Osteocyte (in vitro differentiated cells): ENCODE measurements around the gene OSBPL10. TPM values are rescaled to one million over a fixed set of nuclear protein-coding genes. Genes with fewer than 3 reads are reported as not detected.

Experiments used
- DNase-seq: peaks from one replicate; pipeline ENCODE4 v3.0.0; 2021; ENCODE audit warnings: mixed read lengths; ENCODE audit not compliant: unreplicated experiment; ENCODE audit errors: extremely low spot score
- H3K27ac Mint-ChIP-seq: one replicate; pipeline ENCODE4 v1.8.0; 2021; ENCODE audit warnings: mild to moderate bottlenecking, mixed read lengths; ENCODE audit not compliant: unreplicated experiment
- H3K27me3 Mint-ChIP-seq: one replicate; pipeline ENCODE4 v1.8.0; 2021; ENCODE audit warnings: mixed read lengths; ENCODE audit not compliant: unreplicated experiment
- H3K36me3 Mint-ChIP-seq: one replicate; pipeline ENCODE4 v1.8.0; 2021; ENCODE audit warnings: mixed read lengths; ENCODE audit not compliant: unreplicated experiment
- H3K4me1 Mint-ChIP-seq: one replicate; pipeline ENCODE4 v1.8.0; 2021; ENCODE audit warnings: mixed read lengths; ENCODE audit not compliant: unreplicated experiment
- H3K4me3 Mint-ChIP-seq: one replicate; pipeline ENCODE4 v1.8.0; 2021; ENCODE audit warnings: mild to moderate bottlenecking, moderate library complexity, mixed read lengths; ENCODE audit not compliant: unreplicated experiment
- H3K9me3 Mint-ChIP-seq: one replicate; pipeline ENCODE4 v1.8.0; 2021; ENCODE audit warnings: mixed read lengths; ENCODE audit not compliant: unreplicated experiment
- CTCF ChIP-seq: fragments of 200-600 bp; sonication (generic); IDR thresholded peaks from 2 replicates; pipeline ENCODE4 v1.5.0; 2021; ENCODE audit warnings: antibody characterized with exemption, mild to moderate bottlenecking, moderate library complexity
- total RNA-seq: library from RNA; stranded (reverse); gene quantifications from 2 replicates; pipeline ENCODE4 v1.2.1, GENCODE V29; 2021

The OSBPL10 gene
- total RNA-seq, 1 donor from 2014 or later, result 21.7 TPM

- Mint-ChIP-seq H3K36me3 (no peaks in the 10 kb centered on the region), H3K27me3 (no peaks in the 10 kb centered on the region), H3K9me3 (no peaks in the 10 kb centered on the region), H3K27ac (no peak overlapping the region), H3K4me3 (no peak overlapping the region), H3K4me1 (peaks cover 10% of the 10 kb centered on the region)
- no peak for DNase-seq
- TF ChIP-seq CTCF, result no peak
These were observed 255.1 kb downstream of the OSBPL10 start for GRCh38 chr3:31725976-31726375.

DNA sequence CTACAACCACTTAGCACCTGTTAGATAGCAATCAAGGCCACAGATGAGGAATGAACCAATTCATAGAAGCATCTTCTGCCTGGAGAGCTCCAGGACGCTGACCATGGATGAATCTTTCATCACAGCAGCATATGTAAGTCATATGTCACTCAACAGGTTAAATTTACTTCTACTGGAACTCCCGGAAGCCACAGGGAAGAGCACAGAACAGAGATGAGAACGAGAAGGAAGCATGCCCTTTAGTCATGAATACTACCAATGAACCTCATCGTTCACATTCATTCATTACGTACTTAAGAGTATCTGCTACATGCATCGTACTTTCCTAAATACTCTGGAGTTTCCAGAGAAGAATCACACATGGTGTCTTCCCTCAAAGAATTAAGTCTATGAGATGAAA is 255.5 kb downstream of the OSBPL10 start:
- Mint-ChIP-seq H3K9me3 (no peaks in the 10 kb centered on the region), H3K4me1 (peaks cover 10% of the 10 kb centered on the region), H3K27me3 (no peaks in the 10 kb centered on the region), H3K36me3 (no peaks in the 10 kb centered on the region), H3K4me3 (no peak overlapping the region), H3K27ac (no peak overlapping the region)
- DNase-seq, result no peak
- TF ChIP-seq CTCF, result no peak

- H3K36me3 Mint-ChIP-seq, result no peaks in the 10 kb centered on the region
- no peak overlapping the region for H3K4me3 Mint-ChIP-seq
- H3K9me3 Mint-ChIP-seq, result no peaks in the 10 kb centered on the region
- H3K4me1 Mint-ChIP-seq, result peaks cover 10% of the 10 kb centered on the region
- peak; percentile 33 for TF ChIP-seq CTCF
- H3K27me3 Mint-ChIP-seq, result no peaks in the 10 kb centered on the region
- H3K27ac Mint-ChIP-seq, result no peak overlapping the region
- DNase-seq, result no peak
These were observed 256.4 kb downstream of the OSBPL10 start for GRCh38 chr3:31724651-31725050.

DNA sequence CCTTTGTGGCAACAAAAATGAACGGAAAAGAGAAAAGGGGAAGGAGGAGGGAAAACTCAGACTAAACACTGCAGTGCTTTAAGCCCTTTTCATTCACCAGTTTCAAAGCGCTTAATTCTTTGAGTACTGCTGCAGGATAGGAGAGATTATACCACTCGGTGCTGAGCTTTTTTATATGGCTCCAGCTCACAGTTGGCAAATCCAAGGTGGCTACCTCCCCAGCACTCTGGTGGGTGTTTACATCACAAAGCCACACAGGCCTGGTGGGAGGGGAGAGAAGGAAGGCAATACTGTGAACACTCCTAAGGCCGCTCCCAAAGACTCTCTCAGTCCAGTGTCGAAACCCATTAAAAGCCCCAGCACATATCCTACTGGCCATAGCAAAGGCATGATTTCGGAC is 256.9 kb downstream of the OSBPL10 start:
- H3K9me3 Mint-ChIP-seq, result no peaks in the 10 kb centered on the region
- TF ChIP-seq CTCF, result no peak
- H3K27ac Mint-ChIP-seq, result no peak overlapping the region
- DNase-seq, result no peak
- peaks cover 10% of the 10 kb centered on the region for H3K4me1 Mint-ChIP-seq
- no peak overlapping the region for H3K4me3 Mint-ChIP-seq
- H3K27me3 Mint-ChIP-seq, result no peaks in the 10 kb centered on the region
- no peaks in the 10 kb centered on the region for H3K36me3 Mint-ChIP-seq

- Mint-ChIP-seq H3K27me3 (no peaks in the 10 kb centered on the region), H3K27ac (no peak overlapping the region), H3K9me3 (no peaks in the 10 kb centered on the region), H3K36me3 (no peaks in the 10 kb centered on the region), H3K4me1 (peaks cover 10% of the 10 kb centered on the region), H3K4me3 (no peak overlapping the region)
- DNase-seq, result no peak
- no peak for TF ChIP-seq CTCF
These were observed 257.4 kb downstream of the OSBPL10 start for GRCh38 chr3:31723701-31724100.
